SKM-1 (cell line): ENCODE data around the gene MARK2.
A peak's percentile ranks its signal among the peaks of the same experiment; 100 is the strongest.
"Not testable (repeated sequence)": the region's sequence is repeated elsewhere in the genome, so short reads cannot be mapped to it uniquely, and the experiment has no call there.

ENCODE experiments used
- DNase-seq: peaks from one replicate; lab custom pipeline; 2025; ENCODE audit not compliant: unreplicated experiment; lab: John Stamatoyannopoulos, UW

MARK2 gene

DNA sequence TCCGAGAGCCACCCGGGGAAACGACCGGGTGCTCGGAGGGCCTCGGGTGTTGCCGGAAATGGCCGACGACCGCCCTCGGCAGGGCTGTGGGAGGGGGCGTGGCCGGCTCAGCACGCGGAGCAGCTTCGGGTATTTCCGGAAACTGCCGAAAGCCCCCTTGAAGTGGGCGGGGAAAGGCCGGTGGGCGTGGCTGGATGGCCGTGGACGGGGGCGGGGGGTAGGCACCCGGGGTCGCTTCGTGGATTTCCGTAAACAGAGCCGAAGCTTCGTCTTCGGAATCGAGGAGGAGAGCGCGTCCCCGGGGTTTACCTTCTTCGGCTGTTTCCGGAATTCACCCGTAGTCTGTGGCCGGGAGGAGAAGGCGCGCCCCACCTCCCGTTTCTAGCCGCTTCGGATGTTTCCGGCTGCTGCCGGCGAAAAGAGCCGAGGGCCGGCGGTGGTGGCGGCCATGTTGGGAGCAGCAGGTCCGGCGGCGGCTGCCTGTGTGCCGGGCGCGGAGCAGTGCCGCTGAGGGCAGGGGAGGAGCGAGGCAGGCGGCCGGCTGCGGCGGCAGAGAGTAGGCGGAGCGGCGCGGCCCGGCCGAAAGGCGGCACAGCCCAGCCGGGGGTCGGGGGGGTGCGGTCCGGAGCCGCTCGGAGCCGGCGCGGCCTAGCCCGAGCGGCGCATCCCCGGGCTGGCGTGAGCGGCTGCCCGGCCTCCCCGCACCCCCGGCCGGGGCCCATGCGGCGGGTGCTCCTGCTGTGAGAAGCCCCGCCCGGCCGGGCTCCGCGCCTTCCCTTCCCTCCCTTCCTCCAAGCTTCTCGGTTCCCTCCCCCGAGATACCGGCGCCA lies at the start of gene MARK2:
TSS of gene MARK2 (plus strand) at position 433 of the 830 bp plus-strand sequence. CDS start at position 830, 397 bp downstream.
- peak; percentile 99 for DNase-seq

DNA sequence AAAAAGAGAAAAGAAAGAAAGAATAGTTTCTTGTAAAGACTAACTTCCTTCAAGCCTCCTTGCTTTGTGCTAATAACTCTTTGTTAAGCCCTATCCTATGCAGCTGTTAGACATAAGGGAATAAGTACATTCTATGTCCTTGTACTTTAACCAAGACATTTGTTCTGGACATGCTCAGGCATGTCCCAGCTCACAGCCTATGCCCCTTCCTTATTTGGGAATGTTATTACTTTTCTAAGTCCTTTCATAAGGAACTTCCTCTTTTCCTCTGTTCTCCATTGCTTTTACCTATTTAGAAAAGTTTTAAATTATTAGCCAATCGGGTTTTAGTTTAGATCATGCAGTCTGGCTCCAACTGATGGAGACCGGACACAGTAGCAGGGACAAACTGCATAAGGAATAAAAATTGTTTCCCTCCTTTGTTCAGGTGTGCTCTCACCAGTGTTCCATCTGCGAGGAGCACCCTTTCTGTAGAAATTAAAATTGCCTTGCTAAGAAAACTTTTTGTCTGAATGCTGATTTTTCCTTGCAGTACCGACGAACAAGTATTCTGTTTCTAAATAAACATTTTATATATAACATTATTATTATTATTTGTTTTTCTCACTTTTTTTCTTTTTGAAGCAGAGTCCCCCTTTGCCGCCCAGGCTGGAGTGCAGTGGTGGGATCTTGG lies 47.3 kb upstream of the MARK2 start:
- no peak for DNase-seq

DNA sequence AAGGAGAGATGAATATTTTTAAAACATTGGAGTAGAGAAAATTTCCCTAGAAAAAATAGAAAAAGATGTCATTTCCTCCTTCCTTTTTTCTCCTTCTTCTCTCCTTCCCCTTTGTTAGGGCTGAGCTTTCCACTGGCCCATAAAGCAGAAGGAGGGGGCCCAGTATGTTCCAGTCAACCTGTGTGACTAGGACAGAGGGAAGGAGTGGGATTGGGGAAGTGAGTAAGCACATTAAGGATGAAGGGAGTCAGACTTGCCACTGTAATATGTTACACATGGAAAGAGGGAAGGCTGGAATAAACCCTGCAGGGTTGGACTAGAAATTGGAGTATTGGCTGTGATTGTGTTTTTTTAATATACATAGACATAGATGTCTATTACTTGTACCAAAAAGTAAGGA lies 45.7 kb upstream of the MARK2 start:
- no peak for DNase-seq

DNA sequence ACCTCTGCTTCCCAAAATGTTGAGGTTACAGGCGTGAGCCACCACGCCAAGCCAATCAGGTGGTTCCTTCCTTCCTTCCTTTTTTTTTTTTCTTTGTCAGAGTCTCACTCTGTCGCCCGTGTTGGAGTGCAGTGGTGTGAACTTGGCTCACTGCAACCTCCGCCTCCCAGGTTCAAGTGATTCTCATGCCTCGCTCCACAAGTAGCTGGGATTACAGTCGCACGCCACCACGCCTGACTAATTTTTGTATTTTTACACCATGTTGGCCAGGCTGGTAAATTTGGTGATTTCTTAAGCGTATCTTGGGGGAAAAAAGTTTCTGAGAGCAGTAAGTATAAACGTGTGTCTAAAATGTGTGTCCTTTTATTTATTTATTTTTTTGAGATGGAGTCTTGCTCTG lies 43.8 kb upstream of the MARK2 start:
- DNase-seq, result no peak

DNA sequence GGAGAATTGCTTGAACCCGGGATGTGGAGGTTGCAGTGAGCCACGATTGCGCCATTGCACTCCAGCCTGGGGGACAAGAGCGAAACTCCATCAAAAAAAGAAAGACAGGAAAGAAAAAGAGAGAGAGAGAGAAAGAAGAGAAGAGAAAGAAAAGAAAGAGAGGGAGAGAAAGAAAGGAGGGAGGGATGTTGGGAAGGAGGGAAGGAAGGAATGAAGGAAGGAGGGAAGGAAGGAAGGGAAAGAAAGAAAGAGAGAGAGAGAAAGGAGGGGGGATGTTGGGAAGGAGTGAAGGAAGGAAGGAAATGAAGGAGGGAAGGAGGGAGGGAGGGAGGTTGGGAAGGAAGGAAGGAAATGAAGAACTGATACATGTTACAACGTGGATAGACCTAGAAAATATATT lies 38.0 kb upstream of the MARK2 start:
- DNase-seq, result no peak

DNA sequence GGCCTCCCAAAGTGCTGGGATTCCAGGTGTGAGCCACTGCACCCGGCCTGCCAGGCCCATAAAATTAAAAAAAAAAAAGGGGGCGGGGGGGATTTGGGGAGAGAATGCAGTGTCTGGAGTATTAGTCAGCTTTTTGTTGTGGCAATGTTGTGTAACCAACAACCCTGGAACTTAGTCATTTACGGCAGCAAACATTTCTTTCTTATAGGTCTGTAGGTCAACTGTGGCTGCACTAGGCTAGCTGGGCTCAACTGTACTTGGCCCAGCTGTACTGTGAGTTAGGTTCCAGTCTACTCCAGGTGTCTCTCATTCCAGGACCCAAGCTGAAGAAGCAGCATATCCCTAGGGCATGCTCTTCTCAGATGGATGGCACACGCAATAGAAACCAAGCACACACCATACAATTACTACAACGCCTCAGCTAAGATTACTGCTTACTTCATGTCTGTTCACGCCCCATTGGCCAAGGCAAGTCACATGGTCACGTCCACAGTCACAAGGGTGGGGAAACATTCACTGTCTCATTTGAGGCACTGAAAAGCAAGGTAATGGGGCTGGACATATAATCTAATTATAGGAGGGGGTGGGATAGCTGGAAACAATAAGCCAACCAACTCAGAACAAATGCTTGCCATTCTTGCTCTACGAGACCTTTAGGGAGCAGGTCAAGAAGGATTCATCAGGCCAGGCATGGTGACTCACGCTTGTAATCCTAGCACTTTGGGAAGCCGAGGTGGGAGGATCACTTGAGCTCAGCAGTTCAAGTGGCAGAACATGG lies 36.1 kb upstream of the MARK2 start:
- DNase-seq, result no peak

DNA sequence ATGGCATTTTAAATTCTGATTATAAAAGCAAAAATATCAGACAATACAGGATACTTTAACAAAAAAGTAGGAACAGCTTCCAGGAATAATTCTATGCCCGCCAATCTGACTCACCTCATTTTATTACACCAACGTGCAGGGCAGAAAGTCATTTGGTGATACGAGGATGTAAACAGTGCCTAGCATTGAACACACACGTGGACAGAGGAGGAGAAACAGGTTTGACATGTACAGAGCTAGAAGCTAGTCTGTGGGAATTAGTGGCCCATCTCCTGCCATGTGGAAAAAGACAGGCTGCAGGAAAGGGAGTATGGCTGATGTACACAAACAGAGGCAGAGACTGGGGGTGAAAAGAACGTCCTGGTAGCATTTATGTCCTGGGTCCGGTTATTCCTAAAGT lies 34.7 kb upstream of the MARK2 start:
- no peak for DNase-seq

DNA sequence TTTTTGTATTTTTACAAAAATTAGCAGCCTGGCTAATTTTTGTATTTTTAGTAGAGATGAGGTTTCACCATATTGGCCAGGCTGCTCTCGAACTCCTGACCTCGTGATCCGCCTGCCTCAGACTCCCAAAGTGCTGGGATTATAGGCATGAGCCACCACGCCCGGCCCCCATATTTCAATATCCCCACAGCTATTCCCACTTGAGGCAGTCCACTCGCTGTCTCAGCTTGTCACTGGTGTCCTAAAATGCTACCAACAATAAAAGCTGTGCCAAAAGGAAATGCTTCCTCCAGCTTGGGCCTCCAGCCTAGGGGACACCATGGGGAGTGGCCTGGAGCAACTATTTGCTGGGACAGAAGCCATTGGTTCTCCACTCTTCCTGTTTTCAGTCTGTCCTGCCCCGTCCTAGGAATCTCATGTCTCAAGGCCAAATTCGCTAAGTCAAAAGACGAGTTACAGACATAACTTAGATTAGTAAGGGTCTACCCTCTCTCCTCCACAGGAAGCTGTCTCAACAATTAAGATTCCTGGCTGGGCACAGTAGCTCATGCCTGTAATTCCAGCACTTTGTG lies 33.0 kb upstream of the MARK2 start:
- no peak for DNase-seq

DNA sequence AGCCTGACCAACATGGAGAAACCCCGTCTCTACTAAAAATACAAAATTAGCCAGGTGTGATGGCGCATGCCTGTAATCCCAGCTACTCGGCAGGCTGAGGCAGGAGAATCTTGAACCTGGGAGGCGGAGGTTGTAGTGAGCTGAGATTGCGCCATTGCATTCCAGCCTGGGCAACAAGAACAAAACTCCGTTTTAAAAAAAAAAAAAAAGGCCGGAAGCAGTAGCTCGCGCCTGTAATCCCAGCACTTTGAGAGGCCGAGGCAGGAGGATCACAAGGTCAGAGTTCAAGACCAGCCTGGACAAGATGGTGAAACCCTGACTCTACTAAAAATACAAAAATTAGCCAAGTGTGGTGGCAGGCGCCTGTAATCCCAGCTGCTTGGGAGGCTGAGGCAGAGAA lies 28.5 kb upstream of the MARK2 start:
- DNase-seq, result not testable (repeated sequence)

DNA sequence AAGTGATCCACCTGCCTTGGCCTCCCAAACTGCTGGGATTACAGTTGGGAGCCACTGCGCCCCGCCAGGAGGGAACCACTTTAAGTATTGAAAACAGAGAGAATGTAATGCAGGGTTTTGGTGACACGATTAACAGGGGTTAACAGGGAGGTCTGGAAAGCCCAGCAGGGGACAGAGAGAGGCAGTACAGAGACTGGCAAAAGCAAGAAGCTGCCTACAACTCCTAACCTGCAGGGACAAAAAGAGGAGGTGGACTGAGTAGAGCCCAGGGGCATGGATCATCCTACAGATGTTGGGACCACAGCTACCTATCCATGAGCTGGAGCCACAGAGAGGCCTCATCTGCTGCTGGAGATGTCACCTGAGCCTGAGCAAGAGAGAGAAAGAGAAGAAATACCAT lies 27.4 kb upstream of the MARK2 start:
- DNase-seq, result no peak

DNA sequence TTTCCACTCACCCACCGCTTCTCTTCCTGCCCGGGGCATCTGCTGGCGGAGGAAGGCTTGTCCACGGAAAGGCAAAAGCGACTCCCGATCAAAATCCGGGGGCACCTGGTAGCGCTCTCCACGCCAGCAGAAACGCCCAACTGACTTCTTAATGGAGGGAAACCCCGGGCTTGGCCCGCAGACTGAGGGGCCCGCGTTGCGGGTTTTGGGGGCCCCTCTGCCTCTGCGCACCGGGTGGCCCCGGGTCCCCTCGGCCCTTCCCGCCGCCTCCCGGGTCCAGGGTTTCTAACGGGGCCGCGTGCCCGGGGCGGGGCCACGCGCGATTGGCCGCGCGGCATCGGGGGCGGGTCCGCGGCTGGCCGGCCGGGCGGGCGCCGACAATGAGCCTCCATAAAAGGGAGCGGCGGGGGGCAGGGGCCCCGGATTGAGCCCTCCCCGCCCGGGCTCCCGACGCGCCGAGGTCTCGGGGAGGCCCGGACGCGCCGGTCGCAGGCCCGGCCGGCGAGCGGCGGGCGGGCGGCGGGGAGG lies 25.8 kb upstream of the MARK2 start, which contains the start of gene SPINDOC:
TSS of gene SPINDOC (plus strand) at position 422 of the 528 bp plus-strand sequence. CDS start 231 bp downstream, outside the sequence.
- peak; percentile 40 for DNase-seq

DNA sequence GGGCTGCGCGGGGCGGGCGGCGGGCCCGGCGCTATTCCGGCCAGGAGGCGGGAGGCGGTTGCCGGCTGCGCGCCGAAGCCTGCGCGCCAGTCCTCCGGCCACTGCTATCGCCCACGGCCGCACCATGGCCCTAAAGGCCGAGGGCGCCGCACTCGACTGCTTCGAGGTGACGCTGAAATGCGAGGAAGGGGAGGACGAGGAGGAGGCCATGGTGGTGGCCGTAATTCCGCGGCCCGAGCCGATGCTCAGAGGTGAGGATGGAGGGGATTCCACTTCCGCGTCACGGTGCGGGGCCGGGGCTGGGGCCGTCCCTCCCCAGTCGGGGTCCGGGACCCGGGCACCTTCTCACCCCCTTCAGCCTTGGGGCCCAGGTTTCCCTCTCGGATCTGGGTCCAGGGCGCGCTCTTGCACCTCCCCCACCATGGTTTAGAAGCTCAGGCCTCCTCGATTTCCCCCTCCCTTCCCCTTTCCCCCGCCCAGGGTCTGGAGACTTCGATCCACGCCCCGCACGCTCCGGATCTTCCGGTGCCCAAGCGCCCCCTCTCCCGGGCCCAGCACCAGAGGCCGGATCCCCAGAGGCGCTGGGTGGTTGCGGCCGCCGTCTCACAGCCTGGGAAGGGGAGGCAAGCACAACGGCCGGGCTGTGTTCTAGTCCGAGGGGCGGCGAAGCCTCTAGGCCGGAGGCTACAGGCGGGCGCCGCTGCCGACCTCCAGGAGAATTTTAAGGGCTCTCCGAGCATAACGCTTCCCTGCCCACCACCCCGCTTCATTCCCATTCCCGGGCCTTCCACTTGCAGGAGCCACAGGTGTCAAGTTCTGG lies 25.1 kb upstream of the MARK2 start:
- DNase-seq, result no peak

DNA sequence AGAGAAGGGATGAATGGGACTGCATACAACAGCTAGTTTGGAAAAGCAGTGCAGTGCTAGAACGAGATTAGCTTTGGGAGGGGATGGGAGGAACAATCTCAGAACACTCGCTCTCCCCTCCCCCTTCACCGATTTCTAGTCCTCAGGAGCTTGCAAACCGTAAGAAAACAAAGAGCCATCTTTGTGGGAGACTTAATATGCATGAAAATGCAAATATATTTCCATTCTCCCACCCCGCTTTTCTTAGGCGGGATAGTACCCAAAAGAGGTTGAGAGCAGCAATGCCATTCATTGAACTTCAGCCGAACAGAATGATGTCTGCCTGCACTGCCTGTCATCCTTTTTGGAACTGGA lies 24.6 kb upstream of the MARK2 start:
- no peak for DNase-seq

DNA sequence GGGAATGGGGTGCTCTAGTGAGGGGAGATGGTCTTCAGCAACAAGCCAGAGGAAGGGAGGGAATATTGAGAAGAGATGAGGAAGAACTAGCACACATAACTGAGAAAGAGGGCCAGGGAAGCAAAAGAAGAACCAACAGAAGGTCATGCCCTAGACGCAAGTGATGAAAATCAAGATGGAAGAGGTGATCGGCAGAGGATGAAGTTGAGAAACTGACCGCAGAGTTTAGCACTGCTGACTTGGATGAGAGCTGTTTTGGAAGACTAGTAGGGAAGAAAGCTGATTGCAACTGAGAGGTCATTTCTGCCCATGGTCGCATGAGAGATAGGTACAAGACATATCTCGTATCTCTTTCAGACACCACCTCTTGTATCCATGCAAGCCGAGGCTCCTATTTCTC lies 22.7 kb upstream of the MARK2 start:
- DNase-seq, result peak; percentile 45

DNA sequence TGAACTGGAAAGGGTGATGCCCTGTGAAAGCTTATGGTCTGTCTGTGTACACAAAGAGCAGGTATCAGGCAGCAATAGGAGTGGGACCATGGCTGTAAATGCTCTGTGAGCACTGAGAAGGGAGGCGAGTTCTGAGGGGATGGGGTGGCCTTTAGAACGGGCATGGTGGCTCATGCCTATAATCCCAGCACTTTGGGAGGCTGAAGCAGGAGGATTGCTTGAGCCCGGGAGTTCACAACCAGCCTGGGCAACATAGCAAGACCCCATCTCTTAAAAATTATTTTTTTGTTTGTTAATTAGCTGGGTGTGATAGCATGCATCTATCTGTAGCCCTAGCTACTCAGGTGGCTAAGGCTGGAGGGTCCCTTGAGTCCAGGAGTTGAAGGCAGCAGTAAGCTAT lies 22.2 kb upstream of the MARK2 start:
- DNase-seq, result no peak

DNA sequence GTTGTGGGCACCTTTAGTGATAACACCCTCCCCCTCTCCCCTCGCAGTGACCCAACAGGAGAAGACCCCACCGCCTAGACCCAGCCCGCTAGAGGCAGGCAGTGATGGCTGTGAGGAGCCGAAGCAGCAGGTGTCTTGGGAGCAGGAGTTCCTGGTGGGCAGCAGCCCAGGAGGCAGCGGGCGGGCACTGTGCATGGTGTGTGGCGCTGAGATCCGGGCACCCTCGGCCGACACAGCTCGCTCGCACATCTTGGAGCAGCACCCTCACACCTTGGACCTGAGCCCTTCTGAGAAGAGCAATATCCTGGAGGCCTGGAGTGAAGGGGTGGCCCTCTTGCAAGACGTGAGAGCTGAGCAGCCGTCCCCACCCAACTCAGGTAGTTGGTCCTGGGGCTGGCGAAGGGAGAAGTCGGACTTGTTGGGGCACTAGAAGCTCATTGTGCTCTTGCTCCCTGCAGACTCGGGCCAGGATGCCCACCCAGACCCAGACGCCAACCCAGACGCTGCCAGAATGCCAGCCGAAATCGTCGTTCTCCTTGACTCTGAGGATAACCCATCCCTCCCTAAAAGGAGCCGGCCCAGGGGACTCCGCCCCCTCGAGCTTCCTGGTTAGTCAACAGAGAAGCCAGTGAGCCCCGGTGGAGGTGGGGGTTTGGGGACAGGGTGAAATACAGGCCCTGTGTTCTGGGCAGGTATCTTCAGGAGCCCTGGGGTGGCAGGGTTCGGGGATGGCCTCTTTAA lies 21.0 kb upstream of the MARK2 start:
- no peak for DNase-seq

DNA sequence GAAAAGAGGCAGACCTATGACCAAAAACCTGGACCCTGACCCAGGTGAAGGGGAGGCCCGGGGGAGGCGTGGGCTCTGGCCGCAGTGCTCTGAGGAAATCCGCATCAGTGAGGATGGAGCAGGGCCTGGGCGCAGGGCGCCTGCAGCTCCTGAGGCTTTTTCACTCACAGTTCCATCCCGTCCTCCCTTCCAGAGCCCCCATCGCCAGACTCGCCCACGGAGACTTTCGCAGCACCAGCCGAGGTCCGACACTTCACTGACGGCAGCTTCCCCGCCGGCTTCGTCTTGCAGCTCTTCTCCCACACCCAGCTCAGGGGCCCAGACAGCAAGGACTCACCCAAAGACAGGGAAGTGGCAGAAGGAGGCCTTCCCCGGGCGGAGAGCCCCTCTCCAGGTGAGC lies 20.3 kb upstream of the MARK2 start:
- DNase-seq, result no peak

DNA sequence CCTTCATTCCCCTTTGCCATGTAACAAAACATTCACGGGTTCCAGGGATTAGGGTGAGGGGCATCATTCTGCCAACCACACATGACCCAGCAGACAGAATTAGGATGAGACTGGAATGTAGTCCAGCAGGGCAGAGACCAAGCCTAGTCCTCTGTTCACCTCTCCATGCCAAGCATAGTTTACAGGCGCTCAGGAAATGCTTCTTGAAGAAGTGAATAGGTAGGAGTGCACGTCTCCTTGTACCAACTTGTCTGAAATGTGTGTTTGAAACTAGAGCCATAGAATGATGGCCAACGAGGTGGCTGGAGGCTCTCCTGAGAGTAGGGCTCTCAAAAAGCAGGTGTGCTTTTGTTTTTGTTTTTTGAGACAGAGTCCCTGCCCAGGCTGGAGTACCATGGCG lies 17.5 kb upstream of the MARK2 start:
- no peak for DNase-seq

DNA sequence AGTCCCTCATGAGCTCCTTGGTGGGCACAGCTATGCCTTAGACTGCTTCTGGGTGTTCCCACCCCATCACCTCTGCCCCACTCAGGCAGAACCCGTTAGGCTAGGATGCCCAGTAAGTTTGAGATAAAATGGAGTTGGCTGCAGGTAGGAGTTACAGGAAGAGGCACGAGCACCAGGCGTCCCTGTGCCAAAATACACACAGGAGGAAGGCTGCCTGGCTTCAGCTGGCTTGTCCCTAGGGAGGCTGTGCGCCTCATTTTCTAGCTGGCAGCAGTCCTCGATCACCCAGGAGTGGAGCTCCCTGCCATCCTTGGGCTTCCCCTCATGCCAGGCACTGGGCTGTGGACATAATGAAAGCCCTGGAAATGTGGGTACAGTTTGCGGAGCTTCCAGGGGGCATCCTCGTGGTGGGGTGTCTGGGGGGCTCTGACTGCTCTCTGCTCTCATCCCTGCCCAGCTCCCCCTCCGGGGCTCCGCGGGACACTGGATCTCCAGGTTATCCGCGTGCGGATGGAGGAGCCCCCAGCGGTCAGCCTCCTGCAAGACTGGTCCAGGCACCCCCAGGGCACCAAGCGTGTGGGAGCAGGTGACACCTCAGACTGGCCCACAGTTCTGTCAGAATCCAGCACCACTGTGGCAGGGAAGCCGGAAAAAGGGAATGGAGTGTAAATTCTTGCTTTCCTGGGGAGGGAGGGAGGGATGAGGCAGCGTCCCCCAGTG lies 12.3 kb upstream of the MARK2 start:
- DNase-seq, result no peak
